Inflammatory macrophage treated with lipopolysaccharide for 4 hours (primary cell): ENCODE results near the gene DAGLA.
"Not testable (repeated sequence)": the region's sequence is repeated elsewhere in the genome, so short reads cannot be mapped to it uniquely, and the experiment has no call there.

ENCODE experiments used
- DNase-seq: peaks from one replicate; pipeline ENCODE4 v3.0.0-alpha.2; 2020

The DAGLA gene

DNA sequence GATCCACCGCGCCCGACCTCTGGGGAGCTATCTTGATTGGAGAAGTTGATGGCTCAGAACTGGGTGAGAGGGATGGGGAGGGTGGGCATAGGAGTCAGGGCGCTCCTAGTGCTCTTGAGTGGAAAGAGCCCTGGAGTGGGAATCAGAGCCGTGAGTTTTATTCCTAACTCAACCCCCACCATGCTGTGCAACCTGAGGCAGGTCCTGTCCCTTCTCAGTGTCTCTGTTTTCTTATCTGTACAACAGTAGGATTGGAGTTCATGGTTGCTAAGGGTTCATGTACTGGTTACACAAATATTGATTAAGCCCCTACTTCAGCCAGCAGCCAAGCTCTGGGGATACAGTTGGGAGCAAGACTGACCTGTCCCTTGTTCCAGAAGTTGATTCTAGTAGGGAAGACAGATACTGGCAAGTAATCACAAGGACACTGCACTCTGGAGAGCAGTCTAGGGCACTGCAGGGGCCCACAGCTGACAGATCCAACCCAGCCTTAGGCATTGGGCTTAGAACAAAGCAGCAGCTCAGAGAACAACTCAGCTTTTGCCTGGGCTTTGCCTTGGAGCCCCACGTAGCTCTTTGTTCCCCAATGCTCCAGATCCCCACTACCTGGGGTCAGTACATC, 12.4 kb upstream of the DAGLA start:
- no peak for DNase-seq

DNA sequence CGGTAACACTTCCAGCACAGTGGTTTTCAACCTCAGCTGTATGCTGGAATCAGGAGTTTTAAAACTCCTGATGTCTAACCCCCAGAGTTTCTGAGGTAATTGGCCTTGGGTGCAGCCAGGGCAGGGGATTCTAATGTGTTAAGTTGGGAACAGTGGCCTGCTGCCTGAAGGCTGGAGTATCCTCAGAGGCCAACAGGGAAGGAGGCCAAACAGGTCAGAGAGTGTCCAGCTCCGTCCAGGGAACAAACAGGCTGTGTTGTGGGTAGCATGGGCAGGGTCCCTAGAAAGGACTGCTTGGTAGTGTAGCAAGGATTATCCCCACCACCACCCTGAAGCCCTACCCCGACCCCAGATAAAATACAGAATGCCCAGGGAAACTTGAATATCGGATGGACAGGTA, 10.8 kb upstream of the DAGLA start:
- DNase-seq = no peak

DNA sequence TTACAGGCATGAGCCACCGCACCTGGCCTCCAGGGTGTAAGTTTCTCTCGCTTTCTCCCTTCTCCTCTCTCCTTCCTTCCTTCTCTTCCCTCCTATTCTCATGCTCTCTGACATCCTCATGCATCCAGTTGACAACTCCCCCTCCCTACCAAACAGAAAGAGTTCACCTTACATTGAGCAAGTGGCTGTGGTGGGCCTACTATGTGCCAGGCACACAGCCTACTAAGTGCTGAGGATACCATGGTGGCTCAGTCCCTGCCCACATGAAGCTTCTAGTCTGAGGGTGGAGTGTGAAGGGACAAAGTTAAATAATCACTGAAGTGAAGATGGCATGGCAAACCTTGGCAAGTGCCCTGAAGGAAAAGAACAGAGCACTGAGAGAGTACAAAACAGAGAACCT, 9.6 kb upstream of the DAGLA start:
- no peak for DNase-seq

DNA sequence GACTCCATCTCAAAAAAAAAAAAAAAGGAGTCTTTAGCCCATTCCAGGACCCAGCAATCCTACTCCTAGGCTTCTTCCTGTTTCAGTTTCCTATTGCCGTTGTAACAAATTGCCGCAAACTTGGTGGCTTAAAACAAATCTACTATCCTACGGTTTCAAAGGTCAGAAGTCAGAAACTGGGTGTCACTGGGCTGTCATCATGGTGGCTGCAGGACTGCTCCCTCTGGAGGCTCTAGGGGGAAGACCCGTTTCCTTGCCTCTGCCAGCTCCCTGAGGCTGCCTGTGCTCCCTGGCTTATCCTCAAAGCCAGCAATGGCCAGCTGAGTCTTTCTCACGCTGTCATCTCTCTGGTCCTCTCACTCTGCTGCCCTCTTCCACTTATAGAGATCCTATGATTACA, 8.7 kb upstream of the DAGLA start:
- peak; percentile 90 for DNase-seq

DNA sequence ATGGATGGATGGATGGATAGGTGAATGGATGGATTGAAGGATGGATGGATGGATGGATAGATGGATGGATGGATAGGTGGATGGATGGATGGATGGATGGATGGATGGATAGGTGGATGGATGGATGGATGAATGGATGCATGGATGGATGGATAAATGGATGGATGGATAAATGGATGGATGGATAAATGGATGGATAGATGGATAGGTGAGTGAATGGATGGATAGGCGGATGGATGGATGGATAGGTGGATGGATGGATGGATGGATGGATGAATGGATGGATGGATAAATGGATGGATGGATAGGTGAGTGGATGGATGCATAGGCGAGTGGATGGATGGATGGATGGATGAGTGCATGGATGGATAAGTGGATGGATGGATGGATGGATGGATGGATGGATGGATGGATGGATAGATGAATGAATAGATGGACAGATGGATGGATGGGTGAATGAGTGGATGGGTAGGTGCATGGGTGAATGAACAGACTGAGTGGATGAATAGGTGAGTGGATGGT, 6.2 kb upstream of the DAGLA start:
- not testable (repeated sequence) for DNase-seq

DNA sequence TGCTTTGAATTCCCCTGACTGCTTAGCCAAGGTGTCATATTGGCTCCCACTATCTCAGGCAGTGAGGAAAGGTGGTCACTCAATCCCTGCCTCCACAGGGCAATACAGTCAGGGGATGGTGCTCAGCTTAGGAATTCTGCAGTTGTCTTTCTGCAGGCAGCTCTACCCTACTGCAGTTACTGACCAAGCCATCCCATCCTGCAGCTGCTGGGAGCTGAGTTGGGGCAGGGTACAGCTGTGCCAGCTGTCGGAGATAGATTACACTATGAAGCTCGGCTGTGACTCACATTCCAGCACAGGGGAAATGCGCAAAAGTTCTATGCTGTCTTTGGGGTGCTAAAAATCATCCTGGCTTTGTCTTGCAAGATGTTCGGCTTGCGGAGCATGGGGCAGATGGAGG, 4.4 kb upstream of the DAGLA start:
- no peak for DNase-seq

DNA sequence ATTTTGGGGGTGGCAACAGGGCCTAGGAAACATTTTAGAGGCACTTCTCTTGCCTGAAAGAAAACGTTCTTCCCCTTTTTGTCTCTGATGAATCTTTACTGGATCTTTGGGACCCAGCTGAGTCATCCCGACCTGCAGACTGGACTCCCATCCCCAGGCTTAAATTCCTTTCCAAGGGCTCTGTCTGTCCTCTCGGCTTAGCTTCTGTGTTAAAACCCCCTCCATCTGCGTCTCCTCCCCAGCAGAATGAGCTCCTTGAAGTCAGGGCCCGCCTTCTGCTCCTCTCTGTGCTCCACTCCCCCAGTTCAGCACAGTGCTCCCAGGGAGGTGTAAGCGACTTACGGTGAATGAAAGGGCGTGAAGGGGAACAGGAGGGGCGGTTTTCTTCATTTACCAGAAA, 895 bp upstream of the DAGLA start:
- peak; percentile 72 for DNase-seq

DNA sequence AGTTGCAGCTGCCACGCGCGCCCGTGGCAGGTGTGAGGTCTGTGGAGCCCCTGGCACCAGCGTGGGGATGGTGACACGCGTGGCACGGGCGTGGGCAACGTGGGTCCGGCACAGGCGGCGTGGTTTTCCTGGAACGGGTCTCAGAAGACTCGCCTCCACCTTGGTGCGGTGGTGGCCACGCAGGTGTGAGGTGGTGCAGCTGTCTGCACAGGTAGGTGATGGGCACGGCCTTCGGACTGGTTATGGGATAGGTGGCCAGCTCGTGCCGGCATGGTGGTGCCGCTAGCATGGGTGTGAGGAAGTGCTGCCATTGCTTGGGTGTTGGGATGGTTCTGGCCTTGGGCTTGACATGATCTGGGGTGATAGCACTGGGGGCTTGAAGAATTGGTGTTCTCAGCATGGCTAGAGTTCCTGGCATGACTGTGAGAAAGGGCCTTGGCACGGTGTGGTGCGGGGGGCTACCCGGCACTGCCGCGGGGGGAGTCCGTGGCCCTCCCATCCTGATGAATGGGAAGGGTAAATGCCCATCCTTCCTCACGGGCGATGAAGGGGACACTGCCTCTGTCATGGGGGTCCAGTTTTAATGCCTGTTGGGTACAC, 531 bp downstream of the DAGLA start:
- DNase-seq = no peak

DNA sequence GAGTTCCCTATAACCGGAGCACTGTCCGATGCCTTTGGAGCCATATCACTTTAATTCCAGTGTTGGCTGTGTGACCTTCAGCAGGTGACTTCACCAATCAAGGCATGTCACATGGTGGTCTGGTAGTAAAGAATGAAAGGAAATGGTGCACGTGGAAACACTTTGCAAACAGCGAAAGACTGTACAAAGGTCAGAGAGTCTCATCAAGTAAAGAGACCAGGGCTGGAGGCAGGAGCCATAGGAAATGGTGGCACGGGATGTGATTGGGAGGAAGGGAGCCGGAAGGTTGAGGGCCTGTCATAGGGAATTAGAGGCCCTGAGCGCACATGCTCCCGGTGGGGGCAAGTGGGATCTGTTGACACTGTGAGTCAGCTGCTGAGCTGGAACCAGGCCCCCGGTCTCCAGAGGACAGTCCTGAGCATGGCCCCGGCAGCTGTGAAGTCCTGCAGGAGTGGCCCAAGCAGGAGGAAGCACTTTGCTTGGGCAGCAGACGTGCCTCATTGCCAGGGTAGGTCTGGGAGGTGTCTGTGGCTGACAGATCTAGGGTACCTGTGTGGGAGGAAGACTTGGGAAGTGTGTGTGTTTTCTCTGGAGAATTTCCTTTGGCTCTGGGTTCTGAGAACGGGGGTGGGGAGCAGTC, 2.0 kb downstream of the DAGLA start:
- no peak for DNase-seq

DNA sequence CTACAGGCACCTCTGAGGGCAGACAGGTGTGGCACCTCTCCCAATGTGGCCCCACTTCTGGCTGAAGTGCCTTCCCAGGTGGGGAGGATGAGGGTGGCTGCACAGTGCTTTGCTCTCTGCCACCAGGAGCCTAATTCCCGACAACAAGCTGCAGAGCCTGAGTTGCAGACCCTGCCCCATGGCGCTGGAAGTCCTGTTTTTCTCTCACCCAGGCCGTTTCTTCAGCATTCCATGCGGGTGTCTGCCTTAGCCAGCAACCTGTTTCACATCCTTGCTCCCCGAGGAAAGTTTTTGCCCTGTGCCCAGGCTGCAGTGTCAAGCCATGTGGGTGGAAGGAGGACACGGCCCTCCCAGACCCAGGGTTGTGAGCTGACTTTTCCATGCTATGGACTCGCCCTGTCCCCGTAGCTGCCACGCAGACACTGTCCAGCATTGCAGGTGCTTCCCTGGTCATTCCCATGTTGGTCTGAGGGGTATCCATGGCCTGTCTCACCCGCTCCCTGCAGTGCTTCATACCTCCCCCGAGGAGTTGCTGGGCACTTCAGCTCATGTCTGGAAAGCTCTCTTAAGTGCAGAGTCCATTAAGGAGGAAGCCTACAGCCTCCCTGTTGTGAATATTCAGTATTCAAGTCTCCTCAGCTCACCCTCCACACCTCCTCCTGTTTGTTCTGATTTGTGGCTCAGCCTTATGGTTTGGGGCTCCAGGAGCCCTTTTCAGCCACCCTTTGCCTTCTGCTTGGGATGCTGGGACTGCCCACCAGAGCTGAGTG, 2.9 kb downstream of the DAGLA start:
- DNase-seq = no peak

DNA sequence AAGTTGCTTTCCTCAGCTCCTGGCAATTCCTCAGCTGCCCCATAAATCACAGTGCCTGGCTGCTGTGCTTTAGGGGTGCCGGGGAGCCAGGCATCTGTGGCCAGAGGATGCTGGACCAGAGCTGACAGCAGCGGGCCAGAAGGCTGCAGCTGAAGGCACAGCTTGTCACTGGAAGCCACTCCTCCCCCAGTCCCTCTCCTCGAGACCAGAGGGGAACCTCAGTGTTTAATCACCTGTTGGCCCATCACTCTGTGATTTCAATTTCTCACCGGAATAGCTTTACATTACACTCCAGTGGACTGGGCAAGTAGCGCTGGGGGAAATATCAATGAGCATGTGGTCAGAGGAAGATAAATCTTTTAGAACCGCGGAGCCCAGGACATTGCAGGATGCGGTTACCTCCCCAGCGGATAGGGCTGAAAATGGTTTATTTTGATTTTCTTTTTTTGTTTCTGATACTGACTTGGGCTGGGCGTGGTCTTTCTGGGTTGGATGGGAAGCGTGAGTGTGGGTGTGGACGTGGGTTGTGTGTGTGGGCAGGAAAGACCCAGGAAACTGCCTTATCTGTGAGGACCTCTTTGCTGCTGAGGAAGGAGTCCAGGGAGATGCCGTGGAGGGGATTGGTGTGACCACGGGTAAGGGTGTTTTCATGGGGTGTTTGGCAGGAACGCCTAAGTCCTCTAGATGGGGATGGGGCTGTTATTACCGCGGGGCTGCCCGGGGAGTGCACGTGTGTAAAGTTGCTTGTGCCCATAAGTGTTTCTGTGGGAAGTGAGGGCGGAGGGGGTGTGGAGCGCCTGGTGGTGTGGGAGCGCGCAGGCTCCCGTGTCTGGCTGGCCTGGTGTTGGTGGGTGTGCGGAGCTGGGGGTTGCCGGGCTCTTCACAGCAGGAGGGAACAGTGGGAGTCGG, 4.0 kb downstream of the DAGLA start:
- DNase-seq = no peak

DNA sequence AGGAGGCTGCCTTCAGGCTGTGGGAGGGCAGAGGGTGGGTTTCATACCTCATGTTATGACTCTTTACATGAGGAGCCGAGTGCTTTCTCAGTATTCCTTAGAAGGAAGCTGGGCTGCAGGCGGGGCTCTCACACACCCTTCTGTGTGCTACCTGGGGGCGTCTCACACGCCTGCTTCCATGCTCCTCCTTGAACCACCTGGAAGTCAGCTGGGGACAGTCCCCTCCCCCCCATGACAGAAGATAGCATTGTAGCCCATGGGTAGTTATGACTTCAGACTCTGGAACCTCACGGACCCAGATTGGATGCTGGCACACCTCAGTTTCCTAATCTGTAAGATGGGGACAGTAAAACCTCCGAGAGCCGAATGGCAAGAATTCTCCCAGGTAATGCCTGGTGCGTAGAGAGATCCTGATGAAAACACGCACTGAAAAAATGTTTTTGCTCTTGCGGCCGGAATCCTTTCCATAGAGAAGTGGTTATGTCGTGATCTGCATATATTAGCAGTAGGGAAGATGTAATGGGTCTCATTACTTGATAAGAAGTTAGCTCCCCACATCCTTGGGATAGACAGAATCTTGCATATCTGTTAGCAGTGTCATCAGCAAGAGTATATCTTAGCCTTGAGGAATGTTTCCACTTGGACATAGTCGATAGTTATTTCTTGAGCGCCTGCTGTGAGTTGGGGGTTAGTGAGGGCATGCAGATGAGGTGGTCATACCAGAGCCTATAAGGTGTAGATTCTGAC, 4.9 kb downstream of the DAGLA start:
- DNase-seq = no peak

DNA sequence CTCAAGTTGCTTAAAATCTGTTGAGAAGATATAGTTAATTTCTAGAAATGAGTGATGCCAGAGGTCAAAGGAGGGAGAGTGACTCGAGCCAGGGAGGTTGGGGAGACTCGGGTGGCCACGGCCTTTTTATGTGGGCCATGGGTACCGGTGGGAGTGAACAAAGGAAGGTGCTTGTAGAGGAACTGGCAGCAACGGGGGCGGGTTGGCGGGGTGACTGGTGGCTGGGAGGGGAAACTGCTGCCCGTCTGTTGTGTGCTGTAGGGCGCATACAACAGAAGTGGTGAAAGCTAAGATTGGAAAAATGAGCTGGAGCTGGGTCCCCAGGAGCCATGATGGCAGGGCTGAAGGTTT, 5.4 kb downstream of the DAGLA start:
- DNase-seq = no peak

DNA sequence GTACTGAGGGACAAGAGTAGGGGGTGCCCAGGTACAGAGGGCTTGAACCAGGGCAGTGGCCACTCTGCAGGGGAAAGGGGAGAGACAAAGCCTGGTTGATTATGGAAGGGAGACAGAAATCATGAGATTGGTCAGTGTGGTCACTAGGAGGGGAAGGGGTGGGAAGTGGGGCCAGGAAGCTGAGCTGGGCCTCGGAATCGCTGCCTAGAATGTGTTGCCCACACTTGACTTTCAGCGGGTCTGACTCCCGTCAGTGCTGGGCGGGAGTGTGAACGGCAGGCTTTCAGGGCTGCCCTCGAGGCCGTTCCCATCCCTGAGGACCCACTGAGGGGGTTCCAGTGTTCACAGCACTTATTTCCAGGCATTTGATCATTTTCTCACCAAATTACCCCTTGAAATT, 5.9 kb downstream of the DAGLA start:
- no peak for DNase-seq

DNA sequence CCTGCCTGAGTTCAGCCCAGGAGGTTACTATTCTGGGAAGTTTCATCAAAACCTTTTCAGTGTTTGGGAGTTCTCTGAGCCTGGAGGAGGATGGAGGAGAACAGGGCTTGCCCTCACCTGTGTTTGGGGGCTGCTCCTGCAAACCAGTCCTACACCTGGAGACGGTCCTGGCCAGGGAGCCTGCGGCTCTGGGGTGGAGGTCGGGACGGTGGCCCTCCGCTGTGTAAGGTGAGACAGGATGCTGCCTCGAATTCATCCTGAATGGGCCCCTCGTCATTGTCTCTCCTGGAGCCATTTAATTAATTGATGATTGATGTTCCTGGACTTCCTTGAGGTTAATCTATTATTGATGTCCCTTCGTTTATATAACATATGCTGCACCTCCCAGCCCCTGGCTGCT, 6.3 kb downstream of the DAGLA start:
- DNase-seq = no peak

DNA sequence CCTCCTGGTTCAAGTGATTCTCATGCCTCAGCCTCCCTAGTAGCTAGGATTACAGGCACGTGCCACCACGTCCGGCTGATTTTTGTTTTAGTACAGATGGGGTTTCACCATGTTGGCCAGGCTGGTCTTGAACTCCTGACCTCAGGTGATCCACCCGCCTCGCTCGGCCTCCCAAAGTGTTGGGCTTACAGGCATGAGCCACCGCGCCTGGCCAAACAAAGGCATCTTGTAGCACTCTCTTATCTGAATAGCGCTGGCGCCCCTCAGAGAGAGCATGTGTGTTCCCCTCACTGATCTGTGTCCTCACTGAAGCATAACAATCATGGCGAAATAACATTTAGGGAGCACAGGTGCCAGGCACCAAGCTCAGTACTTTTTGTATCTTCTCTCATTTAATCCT, 7.2 kb downstream of the DAGLA start:
- DNase-seq = no peak

DNA sequence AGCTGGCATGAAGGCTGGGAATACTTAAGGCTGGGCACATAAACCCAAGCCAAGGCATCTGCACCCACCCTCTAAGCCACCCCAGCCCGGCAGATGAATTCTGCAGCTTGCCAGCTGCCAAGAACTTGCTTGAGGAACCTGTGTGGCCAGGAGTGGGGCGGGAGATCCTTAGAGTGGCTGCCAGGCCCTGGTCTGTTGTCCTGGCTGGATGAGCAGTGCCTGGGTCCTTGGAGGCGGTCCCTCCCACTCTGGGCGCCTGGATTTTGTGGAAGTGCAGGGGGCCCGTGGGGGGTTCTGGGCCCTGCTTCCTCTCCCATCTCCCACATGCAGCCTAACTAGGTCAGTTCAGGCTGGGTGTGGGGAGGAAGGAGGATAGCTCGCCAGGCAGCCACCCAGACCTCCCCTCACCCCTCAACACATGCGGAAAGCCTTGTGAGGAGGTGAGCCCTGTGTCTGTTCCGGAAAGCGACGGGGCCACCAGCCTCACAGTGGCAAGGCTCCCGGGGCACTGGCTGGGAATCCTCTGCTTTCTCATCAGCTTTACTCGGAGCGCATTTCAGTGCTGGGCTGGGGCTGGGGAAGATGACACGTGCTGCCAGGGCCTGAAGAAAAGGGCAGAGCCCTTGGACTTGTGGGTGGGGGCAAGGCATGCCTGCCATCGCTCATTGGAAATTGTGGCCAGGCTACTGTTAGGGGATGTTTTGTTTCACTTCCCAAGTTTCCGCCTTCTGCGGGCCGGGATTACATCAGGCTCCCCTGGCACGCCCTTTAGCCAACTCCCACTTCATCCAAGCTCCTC, 8.4 kb downstream of the DAGLA start:
- DNase-seq = peak; percentile 94

DNA sequence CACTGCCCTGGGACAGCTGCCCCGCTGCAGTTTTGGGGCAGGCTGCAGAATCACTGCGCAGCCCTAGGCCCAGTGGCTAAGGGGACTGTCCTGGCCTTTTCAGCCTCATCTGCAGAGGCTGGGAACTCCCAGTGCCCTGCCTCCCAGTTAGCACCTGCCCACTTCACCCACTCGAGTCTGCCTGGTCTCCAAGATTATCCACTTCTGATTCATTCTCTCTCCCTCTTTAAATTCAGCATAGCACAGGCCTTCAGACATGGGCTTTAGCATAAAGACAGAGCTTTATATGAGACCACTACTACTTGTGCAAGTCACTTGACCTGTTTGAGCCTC, 8.9 kb downstream of the DAGLA start:
- no peak for DNase-seq

DNA sequence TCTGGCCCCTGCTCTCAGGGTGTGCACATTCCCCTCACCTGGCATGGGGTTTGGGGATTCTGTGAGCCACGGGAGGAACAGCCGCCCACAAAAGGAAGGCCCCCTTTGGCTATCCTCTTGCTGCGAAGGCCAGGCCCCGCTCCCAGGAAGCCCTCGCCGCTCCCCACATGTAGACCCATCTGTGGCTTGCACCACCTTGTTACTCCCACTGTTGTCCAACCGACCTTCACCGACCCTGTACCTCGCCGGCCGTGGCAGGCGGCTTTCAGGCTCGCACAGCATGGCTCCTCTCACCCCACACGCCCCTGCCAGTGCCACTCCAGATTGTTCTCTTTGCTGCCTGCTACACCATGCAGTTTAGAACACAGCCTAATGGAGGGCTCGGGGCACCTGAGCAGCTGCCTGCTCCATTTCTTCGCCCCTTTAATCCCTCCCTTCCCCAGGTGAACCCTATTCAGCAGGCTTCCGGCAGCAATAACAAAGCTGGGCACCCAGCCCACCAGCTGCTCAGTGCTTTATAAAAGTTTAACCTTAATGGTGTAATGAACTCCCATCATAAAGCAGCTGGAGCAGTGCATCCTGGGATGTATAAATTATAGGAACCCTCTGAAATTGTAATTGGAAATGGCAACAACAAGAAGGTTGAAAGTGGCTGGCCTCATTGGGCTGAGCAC, 10.7 kb downstream of the DAGLA start:
- DNase-seq = no peak

DNA sequence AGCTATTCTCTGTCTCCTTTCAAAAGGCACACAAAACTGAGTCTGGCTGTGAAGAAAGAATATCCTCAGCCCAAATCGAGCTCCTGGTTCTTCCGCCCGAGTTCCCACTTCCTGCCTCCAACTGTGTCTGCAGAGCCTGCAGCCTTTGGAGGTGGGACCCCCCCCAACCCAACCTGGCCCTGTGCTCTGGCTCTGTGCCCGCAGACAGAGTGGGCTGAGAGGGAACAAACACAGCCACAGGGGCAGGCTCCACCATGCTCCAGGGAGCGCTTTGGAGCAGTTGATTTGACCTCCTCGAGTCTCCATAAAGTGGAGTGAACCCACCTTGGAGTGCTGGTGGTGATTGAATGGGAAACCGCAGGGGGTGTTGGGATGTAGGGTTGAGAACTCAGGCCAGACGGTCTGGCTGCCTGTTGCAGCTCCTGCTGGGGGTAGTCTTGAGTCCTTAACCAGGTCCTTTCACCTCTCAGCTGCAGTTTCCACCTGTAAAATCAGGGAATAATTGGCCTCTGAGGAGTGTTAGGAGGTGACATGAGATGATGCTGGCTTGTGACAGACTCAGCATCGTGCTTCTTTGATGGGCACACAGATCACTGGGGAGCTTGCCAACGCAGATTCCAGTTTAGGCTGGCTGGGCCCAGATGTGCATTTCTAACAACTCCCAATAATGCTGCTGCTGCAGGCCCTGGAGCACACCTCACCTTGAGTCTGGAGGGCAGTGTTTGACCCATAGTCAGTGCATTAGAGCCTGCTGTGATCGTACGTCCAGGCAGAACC, 11.4 kb downstream of the DAGLA start:
- no peak for DNase-seq
